ENCODE data around the gene ZFAND3. TPM values are rescaled to one million over a fixed set of nuclear protein-coding genes. Genes with fewer than 3 reads are reported as not detected.

Gene ZFAND3
- total RNA-seq, 1 donor from 2014 or later: 84.4 TPM

GRCh38 chr6:38112181-38112580 is 292.7 kb downstream of the ZFAND3 start:
- Mint-ChIP-seq H3K36me3 (ENCODE audit: unreplicated experiment) (peaks cover 15% of the 10 kb centered on the region), H3K4me1 (ENCODE audit: unreplicated experiment) (peaks cover 18% of the 10 kb centered on the region), H3K4me3 (ENCODE audit: unreplicated experiment) (no peak overlapping the region), H3K9me3 (ENCODE audit: unreplicated experiment) (no peaks in the 10 kb centered on the region), H3K27ac (ENCODE audit: unreplicated experiment) (no peak overlapping the region), H3K27me3 (ENCODE audit: unreplicated experiment) (no peaks in the 10 kb centered on the region)
- no peak for DNase-seq (ENCODE audit: extremely low spot score, unreplicated experiment)
- TF ChIP-seq CTCF (IDR thresholded peaks at IDR 0.05): no peak

- H3K4me3 Mint-ChIP-seq (ENCODE audit: unreplicated experiment): no peak overlapping the region
- peaks cover 21% of the 10 kb centered on the region for H3K4me1 Mint-ChIP-seq (ENCODE audit: unreplicated experiment)
- H3K27me3 Mint-ChIP-seq (ENCODE audit: unreplicated experiment): no peaks in the 10 kb centered on the region
- H3K36me3 Mint-ChIP-seq (ENCODE audit: unreplicated experiment): peaks cover 12% of the 10 kb centered on the region
- TF ChIP-seq CTCF (IDR thresholded peaks at IDR 0.05): no peak
- no peaks in the 10 kb centered on the region for H3K9me3 Mint-ChIP-seq (ENCODE audit: unreplicated experiment)
- no peak for DNase-seq (ENCODE audit: extremely low spot score, unreplicated experiment)
- no peak overlapping the region for H3K27ac Mint-ChIP-seq (ENCODE audit: unreplicated experiment)
These were observed 294.5 kb downstream of the ZFAND3 start for GRCh38 chr6:38113825-38114576.

- Mint-ChIP-seq H3K4me3 (ENCODE audit: unreplicated experiment) (no peak overlapping the region), H3K9me3 (ENCODE audit: unreplicated experiment) (no peaks in the 10 kb centered on the region), H3K27me3 (ENCODE audit: unreplicated experiment) (no peaks in the 10 kb centered on the region), H3K36me3 (ENCODE audit: unreplicated experiment) (peaks cover 15% of the 10 kb centered on the region), H3K27ac (ENCODE audit: unreplicated experiment) (no peak overlapping the region), H3K4me1 (ENCODE audit: unreplicated experiment) (peaks cover 21% of the 10 kb centered on the region)
- DNase-seq (ENCODE audit: extremely low spot score, unreplicated experiment): no peak
- no peak for TF ChIP-seq CTCF (IDR thresholded peaks at IDR 0.05)
These were observed 295.6 kb downstream of the ZFAND3 start for GRCh38 chr6:38114976-38115625.

GRCh38 chr6:38115626-38116008 is 296.1 kb downstream of the ZFAND3 start:
- peaks cover 15% of the 10 kb centered on the region for H3K36me3 Mint-ChIP-seq (ENCODE audit: unreplicated experiment)
- DNase-seq (ENCODE audit: extremely low spot score, unreplicated experiment): no peak
- TF ChIP-seq CTCF (IDR thresholded peaks at IDR 0.05): no peak
- no peaks in the 10 kb centered on the region for H3K9me3 Mint-ChIP-seq (ENCODE audit: unreplicated experiment)
- no peaks in the 10 kb centered on the region for H3K27me3 Mint-ChIP-seq (ENCODE audit: unreplicated experiment)
- peaks cover 19% of the 10 kb centered on the region for H3K4me1 Mint-ChIP-seq (ENCODE audit: unreplicated experiment)
- H3K27ac Mint-ChIP-seq (ENCODE audit: unreplicated experiment): no peak overlapping the region
- no peak overlapping the region for H3K4me3 Mint-ChIP-seq (ENCODE audit: unreplicated experiment)

DNA sequence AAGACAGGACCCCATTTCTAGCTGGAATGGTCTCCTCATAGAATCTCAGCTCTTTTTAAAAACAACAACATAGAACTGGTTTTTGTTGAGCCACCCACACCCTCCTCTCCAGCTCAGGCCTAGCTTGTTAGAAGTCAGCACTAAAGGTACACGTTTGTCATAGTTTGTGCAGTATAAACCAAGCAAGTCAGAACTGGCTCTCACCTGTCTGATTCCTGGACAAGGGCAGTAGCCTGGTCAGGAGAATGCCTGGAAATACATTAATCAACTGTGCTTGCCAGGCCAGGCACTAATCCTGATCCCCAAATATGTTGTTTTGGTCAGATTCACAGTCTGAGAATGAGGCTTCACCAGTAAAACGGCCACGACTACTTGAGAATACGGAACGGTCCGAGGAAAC is 296.7 kb downstream of the ZFAND3 start:
- no peak for TF ChIP-seq CTCF (IDR thresholded peaks at IDR 0.05)
- no peak overlapping the region for H3K4me3 Mint-ChIP-seq (ENCODE audit: unreplicated experiment)
- no peaks in the 10 kb centered on the region for H3K9me3 Mint-ChIP-seq (ENCODE audit: unreplicated experiment)
- no peak overlapping the region for H3K27ac Mint-ChIP-seq (ENCODE audit: unreplicated experiment)
- peaks cover 15% of the 10 kb centered on the region for H3K4me1 Mint-ChIP-seq (ENCODE audit: unreplicated experiment)
- no peak for DNase-seq (ENCODE audit: extremely low spot score, unreplicated experiment)
- no peaks in the 10 kb centered on the region for H3K27me3 Mint-ChIP-seq (ENCODE audit: unreplicated experiment)
- peaks cover 15% of the 10 kb centered on the region for H3K36me3 Mint-ChIP-seq (ENCODE audit: unreplicated experiment)
